CD14-positive monocyte (primary cell): ENCODE results near the gene FREM3. TPM values are rescaled to one million over a fixed set of nuclear protein-coding genes. Genes with fewer than 3 reads are reported as not detected.

Experiments used
- DNase-seq, 3 donors: peaks; one replicate each; pipeline ENCODE4 v3.0.0-alpha.2; 2011 to 2022
- H2AFZ ChIP-seq: 2 replicates; pipeline ENCODE4 v1.6.0; 2012; ENCODE audit warnings: mild to moderate bottlenecking, low read depth, low read length, inconsistent platforms; ENCODE audit not compliant: insufficient read depth, poor library complexity, severe bottlenecking
- H3K27ac ChIP-seq, 2 donors: 1 replicate in 1 of 2; 2 replicates in 1 of 2; pipeline ENCODE4 v1.5.1; 2012 to 2013; ENCODE audit warnings: low read length in 2 of 2, control low read depth in 1 of 2, inconsistent platforms in 1 of 2, low read depth in 1 of 2, mild to moderate bottlenecking in 1 of 2
- H3K27me3 ChIP-seq, 2 donors: one replicate each; pipeline versions ENCODE4 v1.6.0 to v1.6.1; 2011 to 2013; ENCODE audit warnings: low read length in 2 of 2; ENCODE audit not compliant: control insufficient read depth in 2 of 2, insufficient read depth in 2 of 2
- H3K36me3 ChIP-seq, 2 donors: replicated peaks in 1 of 2; 1 replicate in 1 of 2; 2 replicates in 1 of 2; pipeline versions ENCODE4 v1.5.1 to v1.6.1; 2012 to 2013; ENCODE audit warnings: low read length in 2 of 2, control low read depth in 1 of 2, inconsistent platforms in 1 of 2, mild to moderate bottlenecking in 1 of 2; ENCODE audit not compliant: insufficient read depth in 2 of 2, control insufficient read depth in 1 of 2
- H3K4me1 ChIP-seq, 2 donors: 1 replicate in 1 of 2; 2 replicates in 1 of 2; pipeline versions ENCODE4 v1.5.1 to v1.6.1; 2012 to 2013; ENCODE audit warnings: low read length in 2 of 2, control low read depth in 1 of 2, inconsistent platforms in 1 of 2, mild to moderate bottlenecking in 1 of 2, moderate library complexity in 1 of 2; ENCODE audit not compliant: insufficient read depth in 2 of 2, control insufficient read depth in 1 of 2
- H3K4me2 ChIP-seq: replicated peaks from 2 replicates; pipeline ENCODE3; 2012; ENCODE audit warnings: low read length, moderate library complexity, mild to moderate bottlenecking; ENCODE audit not compliant: poor library complexity, severe bottlenecking; ENCODE audit errors: extremely low read depth
- H3K4me3 ChIP-seq, 3 experiments: fragments of 200-600 bp in 1 of 3; sonication (generic) in 1 of 3; replicated peaks in 1 of 3; 1 replicate in 2 of 3; 2 replicates in 1 of 3; pipeline ENCODE4 v1.5.1; 2011 to 2013; ENCODE audit warnings: low read length in 3 of 3, mild to moderate bottlenecking in 3 of 3, control low read depth in 2 of 3, low read depth in 2 of 3, inconsistent platforms in 1 of 3, moderate library complexity in 1 of 3
- H3K79me2 ChIP-seq: 2 replicates; pipeline ENCODE4 v1.6.0; 2012; ENCODE audit warnings: mild to moderate bottlenecking, control low read depth, inconsistent platforms, low read length, moderate library complexity; ENCODE audit not compliant: insufficient read depth
- H3K9ac ChIP-seq: 2 replicates; pipeline ENCODE4 v1.6.0; 2017; ENCODE audit warnings: low read length, mild to moderate bottlenecking; ENCODE audit not compliant: insufficient read depth, poor library complexity, severe bottlenecking
- H3K9me3 ChIP-seq, 2 donors: replicated peaks in 1 of 2; 1 replicate in 1 of 2; 2 replicates in 1 of 2; pipeline versions ENCODE4 v1.5.1 to v1.6.1; 2012 to 2013; ENCODE audit warnings: low read length in 2 of 2, control low read depth in 1 of 2; ENCODE audit not compliant: control insufficient read depth in 1 of 2, insufficient read depth in 1 of 2
- H4K20me1 ChIP-seq: 2 replicates; pipeline ENCODE4 v1.6.0; 2012; ENCODE audit warnings: mild to moderate bottlenecking, low read length, control low read depth, moderate library complexity; ENCODE audit not compliant: insufficient read depth
- H3K27ac Mint-ChIP-seq, 7 donors: one replicate each; pipeline ENCODE4 v1.8.0; 2020; ENCODE audit warnings: mild to moderate bottlenecking in 7 of 7, mixed read lengths in 7 of 7, moderate library complexity in 6 of 7, inconsistent platforms in 2 of 7
- H3K27me3 Mint-ChIP-seq, 3 donors: one replicate each; pipeline ENCODE4 v1.8.0; 2021 to 2022; ENCODE audit warnings: low read depth in 3 of 3, mild to moderate bottlenecking in 3 of 3, mixed read lengths in 3 of 3, moderate library complexity in 3 of 3, inconsistent platforms in 1 of 3
- H3K36me3 Mint-ChIP-seq, 2 donors: one replicate each; pipeline ENCODE4 v1.8.0; 2020; ENCODE audit warnings: mixed read lengths in 2 of 2, inconsistent platforms in 1 of 2, mild to moderate bottlenecking in 1 of 2
- H3K4me1 Mint-ChIP-seq: one replicate; pipeline ENCODE4 v1.8.0; 2020; ENCODE audit warnings: mild to moderate bottlenecking, mixed read lengths
- H3K4me3 Mint-ChIP-seq, 2 donors: one replicate each; pipeline ENCODE4 v1.8.0; 2020; ENCODE audit warnings: mild to moderate bottlenecking in 2 of 2, mixed read lengths in 2 of 2, moderate library complexity in 1 of 2
- H3K9me3 Mint-ChIP-seq, 7 donors: one replicate each; pipeline ENCODE4 v1.8.0; 2020 to 2022; ENCODE audit warnings: mixed read lengths in 7 of 7, mild to moderate bottlenecking in 6 of 7, moderate library complexity in 6 of 7, inconsistent platforms in 2 of 7
- CTCF ChIP-seq: fragments of 200-600 bp; IDR thresholded peaks from one replicate; pipeline ENCODE4 v1.8.0; 2022; ENCODE audit warnings: antibody characterized with exemption, mild to moderate bottlenecking
- WGBS: methylation state at CpG from one replicate; pipeline ENCODE4 v1.1.5; 2013; ENCODE audit warnings: missing lambda C conversion rate; ENCODE audit not compliant: insufficient coverage; 5-methylcytosine and 5-hydroxymethylcytosine counted together
- intact Hi-C, 2 donors: fragments of 100-400 bp; cut with micrococcal nuclease; formaldehyde crosslinking; loops; one replicate each; pipeline versions ENCODE4 v1.15.0 to v1.15.1; 2023
- polyA plus RNA-seq, 3 donors: library from polyadenylated mRNA; depleted of rRNA in 1 of 3; unstranded in 2 of 3; stranded (reverse) in 1 of 3; fragments of 300-500 nt in 2 of 3; fragments of >200 nt in 1 of 3; fragmentation: Illumina TruSeq in 2 of 3; gene quantifications; 1 replicate in 2 of 3; 2 replicates in 1 of 3; pipeline ENCODE4 v1.2.3, GENCODE V29; 2012 to 2021

FREM3 gene
- polyA plus RNA-seq, 3 donors: not detected

- no peak overlapping the region for H3K4me2 ChIP-seq
- no peaks in the 10 kb centered on the region for H4K20me1 ChIP-seq
- H3K4me3 Mint-ChIP-seq: no peak overlapping the region
- H3K27me3 ChIP-seq: peaks cover 0 to 11% of the 10 kb centered on the region in 2 donors
- no peak overlapping the region for H3K27ac ChIP-seq
- no peak overlapping the region for H3K4me3 ChIP-seq
- no peaks in the 10 kb centered on the region for H3K4me1 ChIP-seq
- no peak overlapping the region for H2AFZ ChIP-seq
- peaks cover 4% of the 10 kb centered on the region for H3K4me1 Mint-ChIP-seq
- DNase-seq: no peak
- no peaks in the 10 kb centered on the region for H3K9me3 ChIP-seq
- H3K79me2 ChIP-seq: no peaks in the 10 kb centered on the region
- H3K27ac Mint-ChIP-seq: no peak overlapping the region
- TF ChIP-seq CTCF: no peak
- intact Hi-C loops: no loop called here
- H3K36me3 ChIP-seq: no peaks in the 10 kb centered on the region
- peaks cover 0 to 16% (median 6%) of the 10 kb centered on the region in 7 donors for H3K9me3 Mint-ChIP-seq
- WGBS: 60% methylated on average over 2 of the region's 5 CpGs
- H3K27me3 Mint-ChIP-seq: peaks cover 11 to 17% (median 14%) of the 10 kb centered on the region in 3 donors
- no peak overlapping the region for H3K9ac ChIP-seq
- no peaks in the 10 kb centered on the region for H3K36me3 Mint-ChIP-seq
Measured at GRCh38 chr4:143626134-143626911, 74.2 kb downstream of the FREM3 start.

GRCh38 chr4:143625632-143626031 is 74.8 kb downstream of the FREM3 start:
- WGBS: no CpG with 5 or more reads among the region's 4 CpGs
- Mint-ChIP-seq H3K27ac (no peak overlapping the region), H3K4me1 (peaks cover 4% of the 10 kb centered on the region), H3K36me3 (no peaks in the 10 kb centered on the region), H3K9me3 (peaks cover 0 to 16% (median 6%) of the 10 kb centered on the region in 7 donors), H3K4me3 (no peak overlapping the region), H3K27me3 (peaks cover 14 to 19% (median 16%) of the 10 kb centered on the region in 3 donors)
- TF ChIP-seq CTCF: no peak
- H3K79me2 ChIP-seq: no peaks in the 10 kb centered on the region
- H4K20me1 ChIP-seq: no peaks in the 10 kb centered on the region
- H3K4me3 ChIP-seq: no peak overlapping the region
- H2AFZ ChIP-seq: no peak overlapping the region
- H3K9me3 ChIP-seq: no peaks in the 10 kb centered on the region
- no peak overlapping the region for H3K27ac ChIP-seq
- no peaks in the 10 kb centered on the region for H3K4me1 ChIP-seq
- DNase-seq: no peak
- H3K9ac ChIP-seq: no peak overlapping the region
- intact Hi-C loops: no loop called here
- no peak overlapping the region for H3K4me2 ChIP-seq
- H3K36me3 ChIP-seq: no peaks in the 10 kb centered on the region
- H3K27me3 ChIP-seq: peaks cover 0 to 12% of the 10 kb centered on the region in 2 donors
